GM19099 (cell line): ENCODE data around the gene AFAP1L2.

ENCODE experiments used
- POLR2A ChIP-seq: IDR thresholded peaks from 3 replicates; pipeline ENCODE4 v1.6.1; 2011; ENCODE audit warnings: low read depth; ENCODE audit not compliant: insufficient read length; ENCODE audit errors: extremely low read depth

AFAP1L2 gene

DNA sequence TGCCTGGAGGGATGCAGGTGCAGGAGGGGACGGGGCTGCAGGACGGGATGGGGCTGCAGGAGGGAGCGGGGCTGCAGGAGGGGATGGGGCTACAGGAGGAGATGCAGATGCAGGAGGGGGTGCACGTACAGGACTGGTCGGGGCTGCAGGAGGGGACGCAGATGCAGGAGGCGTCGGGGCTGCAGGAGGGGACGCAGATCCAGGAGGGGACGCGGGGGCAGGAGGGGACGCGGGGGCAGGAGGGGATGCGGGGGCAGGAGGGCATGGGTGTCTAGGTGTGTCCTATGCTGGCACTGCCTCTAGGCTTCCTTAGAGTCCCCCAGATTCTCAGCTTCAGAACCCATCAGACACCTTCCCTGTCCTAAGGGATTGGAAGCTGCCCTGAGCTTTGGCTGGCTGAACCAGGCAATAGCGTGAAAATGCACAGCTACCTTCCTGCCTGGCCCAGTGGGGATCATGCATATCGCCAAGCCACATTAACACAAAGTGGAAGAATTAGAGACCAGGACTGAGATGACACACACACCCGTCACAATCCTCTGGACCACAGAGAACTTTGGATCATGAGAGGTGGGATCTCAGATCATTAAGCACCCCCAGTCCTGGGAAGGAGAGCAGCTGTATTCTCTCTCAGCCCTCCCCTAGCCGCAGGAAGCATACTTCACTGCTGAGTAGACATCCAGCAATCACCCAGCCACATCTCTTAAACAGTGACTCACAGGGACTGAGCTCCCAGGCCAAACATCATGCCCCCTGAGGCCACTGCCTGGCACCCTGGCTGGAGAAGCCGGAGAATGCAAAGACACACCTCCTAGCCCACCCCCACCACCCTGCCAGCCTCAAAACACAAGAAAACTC lies 98.0 kb downstream of the AFAP1L2 start:
- no peak for TF ChIP-seq POLR2A

DNA sequence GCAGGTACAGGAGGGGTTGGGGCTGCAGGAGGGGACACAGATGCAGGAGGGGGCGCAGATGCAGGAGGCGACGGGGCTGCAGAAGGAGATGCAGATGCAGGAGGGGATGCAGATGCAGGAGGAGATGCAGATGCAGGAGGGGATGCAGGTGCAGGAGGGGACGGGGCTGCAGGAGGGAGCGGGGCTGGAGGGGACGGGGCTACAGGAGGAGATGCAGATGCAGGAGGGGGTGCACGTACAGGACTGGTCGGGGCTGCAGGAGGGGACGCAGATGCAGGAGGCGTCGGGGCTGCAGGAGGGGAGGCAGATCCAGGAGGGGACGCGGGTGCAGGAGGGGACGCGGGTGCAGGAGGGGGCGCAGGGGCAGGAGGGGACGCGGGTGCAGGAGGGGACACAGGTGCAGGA lies 98.8 kb downstream of the AFAP1L2 start:
- TF ChIP-seq POLR2A = no peak

DNA sequence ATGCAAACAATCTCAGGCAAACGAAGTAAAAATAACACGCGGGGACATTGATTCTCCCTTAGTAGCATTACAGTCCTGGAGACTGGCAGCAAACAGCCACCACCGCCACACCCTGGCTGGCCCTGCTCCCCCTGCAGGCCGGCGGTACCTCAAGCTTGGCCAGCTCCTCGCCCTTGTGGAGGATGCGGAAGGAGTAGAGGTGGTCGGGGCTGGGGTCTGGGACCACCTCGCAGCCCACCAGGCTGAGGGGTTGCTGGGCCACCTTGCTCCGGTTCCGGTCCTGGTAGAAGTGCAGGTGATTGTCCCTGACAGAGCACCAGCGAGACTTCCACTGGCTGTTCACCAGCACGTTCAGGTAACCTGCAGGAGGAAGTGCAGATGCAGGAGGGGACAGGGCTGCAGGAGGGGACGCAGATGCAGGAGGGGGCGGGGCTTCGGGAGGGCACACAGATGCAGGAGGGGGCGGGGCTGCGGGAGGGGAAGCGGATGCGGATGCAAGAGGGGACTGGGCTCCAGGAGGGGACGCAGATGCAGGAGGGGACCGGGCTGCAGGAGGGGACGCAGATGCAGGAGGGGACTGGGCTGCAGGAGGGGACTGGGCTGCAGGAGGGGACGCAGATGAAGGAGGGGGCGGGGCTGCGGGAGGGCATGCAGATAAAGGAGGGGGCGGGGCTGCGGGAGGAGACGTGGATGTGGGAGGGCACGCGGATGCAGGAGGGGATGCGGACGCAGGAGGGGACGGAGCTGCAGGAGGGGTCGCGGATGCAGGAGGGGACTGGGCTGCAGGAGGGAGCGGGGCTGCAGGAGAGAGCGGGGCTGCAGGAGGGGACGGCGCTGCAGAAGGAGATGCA lies 99.5 kb downstream of the AFAP1L2 start:
- no peak for TF ChIP-seq POLR2A

DNA sequence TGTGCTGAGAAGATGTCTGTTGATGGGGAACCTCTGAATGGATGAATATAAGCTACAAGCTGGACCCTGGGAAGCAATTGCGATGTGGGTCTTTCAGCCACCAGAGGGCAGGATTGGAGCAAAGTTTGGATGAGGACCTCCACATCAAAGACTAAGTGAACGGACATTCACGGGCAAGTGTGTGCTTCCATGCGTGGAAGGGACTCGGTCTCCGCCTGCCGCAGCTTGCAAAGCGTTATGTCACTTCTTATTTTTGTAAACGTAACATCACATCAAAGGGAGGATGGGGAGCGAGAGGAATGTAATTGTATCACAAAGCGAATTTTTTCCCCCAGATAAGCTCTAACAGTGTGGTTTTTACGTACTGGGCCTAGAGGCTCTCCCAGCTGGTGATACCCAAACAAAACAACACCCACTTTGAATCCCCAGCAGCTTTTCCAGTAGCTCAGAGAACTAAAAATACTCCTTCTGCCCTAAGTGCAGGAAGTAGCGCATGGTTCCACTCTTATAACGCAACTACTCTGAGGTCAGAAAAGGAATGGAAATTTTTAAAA lies 100.2 kb downstream of the AFAP1L2 start:
- TF ChIP-seq POLR2A = no peak

DNA sequence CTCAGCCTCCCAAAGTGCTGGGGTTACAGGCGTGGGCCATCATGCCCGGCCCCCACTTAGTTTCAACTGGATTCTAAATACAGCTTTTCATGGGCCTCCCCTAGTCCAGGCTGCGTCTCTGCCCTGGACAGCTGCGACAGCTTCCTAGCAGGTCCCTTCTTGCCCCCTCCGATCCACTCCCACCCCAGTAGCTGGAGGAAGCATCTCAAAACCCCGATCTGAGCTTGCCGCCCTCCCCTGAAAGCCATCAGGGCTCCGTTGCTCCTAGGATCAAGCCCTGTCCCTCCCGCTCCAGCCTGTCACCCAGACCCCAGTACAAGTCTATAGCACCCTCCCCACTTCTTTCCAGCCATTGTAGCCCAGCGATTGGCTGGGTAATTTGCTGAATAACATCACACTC lies 100.7 kb downstream of the AFAP1L2 start:
- TF ChIP-seq POLR2A = no peak

DNA sequence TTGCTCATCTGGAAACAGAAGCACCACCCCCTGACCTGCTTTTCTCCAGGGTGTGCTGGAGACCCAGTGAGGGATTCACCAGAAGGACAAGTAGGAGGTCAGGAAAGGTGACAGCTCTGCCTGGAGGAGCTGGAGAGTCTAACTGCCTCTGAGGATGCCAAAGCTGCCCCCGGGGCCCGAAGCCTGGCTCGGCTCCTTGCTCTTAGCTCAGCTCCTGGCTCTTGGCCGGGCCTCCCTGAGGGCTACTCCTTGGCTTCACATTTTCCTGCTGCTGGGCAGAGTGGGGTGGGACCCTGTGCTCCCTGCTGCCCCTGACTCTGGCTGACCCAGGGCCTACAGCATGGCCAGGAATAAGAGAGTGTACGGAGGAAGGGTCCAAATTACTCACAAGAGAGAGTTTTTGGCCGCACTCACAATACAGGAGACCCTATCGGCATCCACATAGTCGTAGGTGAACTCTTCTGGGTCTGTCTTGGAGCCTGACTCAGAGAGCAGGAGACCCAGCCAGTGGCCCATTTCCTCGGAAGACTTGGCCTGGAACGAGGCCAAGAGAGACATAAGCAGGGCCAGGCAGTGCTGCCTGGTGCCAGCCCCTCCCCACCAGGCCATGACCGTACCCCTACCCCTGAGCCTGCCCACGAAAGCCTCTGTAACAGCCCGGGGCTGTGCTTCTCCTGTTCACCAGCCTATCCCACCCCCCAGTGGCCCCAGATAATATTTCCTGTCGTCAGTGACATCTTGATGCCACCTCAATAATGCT lies 102.2 kb downstream of the AFAP1L2 start:
- TF ChIP-seq POLR2A = no peak

DNA sequence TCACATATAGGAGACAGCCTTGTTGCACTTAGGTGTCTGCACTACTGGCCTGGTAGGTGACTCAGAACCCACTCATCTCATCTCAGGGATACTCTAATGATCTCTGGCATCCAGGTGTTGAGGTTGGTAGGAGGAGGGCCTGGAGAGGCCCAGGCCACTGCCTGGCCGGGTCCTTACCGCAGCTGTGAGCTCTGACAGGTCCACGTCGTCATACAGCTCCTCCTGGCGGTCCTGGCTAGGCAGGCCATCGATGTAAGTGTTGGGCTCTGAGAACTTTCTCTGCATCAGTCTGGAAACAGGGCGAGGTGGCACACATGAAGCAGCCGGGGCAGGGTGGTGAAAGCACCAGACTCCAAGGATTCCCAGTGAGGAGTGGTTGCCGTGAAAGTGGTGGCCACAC lies 103.1 kb downstream of the AFAP1L2 start:
- no peak for TF ChIP-seq POLR2A

DNA sequence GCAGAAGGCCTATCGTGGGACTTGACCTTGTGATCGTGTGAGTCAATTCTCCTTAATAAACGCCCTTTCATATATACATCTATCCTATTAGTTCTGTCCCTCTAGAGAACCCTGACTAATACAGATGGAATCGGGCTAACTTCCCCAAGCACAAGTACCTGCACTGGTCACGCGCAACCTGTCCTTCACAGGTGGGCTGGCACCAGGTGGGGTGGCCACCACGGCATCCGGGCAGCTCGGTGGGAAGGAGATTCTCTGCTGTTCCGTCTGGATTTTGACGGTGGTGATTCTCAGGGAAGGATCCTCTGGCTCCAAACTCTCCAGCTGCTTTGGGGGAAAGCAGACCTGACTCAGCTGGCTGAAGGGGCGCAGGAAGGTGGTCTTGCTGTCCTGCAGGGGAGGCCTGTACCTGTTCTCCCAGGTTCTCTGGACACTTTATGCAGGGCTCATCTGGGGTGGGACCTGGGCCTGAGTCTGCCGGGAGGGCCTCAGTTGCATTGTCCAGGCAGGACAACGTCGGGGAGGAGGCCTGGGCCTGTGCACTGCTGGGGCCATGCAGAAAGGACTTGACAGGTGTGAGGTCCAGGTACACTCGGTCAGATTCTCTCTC lies 104.2 kb downstream of the AFAP1L2 start:
- TF ChIP-seq POLR2A = no peak

DNA sequence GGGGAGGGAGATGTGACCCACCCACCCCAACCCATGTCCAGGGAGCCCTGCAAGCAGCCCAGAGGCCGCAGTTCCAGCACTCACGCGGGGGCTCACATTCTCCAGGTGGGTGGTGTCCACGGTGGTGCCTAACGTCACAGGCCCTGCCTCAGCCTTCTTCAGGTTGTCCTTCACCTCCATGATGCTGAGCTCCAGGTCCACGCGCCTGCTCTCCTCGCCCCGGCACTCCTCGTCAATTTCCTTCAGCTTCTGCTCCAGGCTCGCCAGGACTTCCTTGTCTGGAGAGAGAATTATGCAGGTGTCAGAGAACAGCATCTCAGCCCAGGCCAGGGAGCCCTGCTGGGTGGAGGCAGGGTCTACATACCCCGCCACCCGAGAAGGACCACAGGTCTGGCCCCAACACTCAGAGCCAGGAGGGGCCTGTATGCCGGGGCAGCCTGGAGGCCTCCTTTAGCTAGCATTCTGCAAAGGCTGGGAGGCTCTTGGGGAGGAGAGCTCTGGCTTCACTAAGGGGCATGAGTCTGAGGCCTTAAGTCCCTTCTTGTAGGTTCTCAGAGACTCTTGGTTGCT lies 107.1 kb downstream of the AFAP1L2 start:
- TF ChIP-seq POLR2A = no peak

DNA sequence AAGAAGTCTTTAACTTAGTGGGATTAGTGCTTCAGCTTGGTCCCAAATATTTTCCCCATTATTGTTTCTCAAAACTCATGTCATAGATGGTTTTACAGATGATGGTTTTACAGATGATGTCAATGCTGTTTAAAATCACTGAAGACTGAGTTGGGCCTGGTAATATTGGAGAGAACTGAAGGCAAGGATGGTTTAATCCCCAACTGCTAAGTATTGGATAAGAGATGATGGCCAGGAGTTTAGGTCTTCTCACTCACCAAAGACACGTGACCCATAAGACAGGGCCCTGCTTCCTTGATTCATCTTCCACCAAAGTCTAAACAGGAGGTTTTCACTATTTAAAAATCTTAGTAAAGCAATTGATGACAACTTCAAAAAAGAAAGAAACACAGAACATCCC lies 108.9 kb downstream of the AFAP1L2 start:
- TF ChIP-seq POLR2A = no peak

DNA sequence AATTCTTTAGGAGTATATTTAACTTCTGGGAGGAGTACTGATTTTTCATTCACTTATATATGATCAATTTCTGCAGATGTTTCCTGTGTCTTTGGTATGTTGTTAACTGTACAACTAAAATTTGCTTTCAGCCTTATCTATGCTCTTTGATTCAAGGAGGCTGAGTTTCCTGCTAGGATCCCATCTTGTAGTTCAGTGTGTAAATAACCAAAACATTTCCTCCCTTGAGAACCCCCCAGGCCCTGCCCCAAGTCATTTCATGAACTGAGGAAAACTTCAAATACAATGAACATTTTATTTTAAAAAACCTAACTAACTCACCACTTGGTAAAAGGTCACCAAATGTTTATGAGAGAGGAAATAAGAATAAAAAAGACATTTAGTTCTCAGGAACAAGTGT lies 109.8 kb downstream of the AFAP1L2 start:
- no peak for TF ChIP-seq POLR2A

DNA sequence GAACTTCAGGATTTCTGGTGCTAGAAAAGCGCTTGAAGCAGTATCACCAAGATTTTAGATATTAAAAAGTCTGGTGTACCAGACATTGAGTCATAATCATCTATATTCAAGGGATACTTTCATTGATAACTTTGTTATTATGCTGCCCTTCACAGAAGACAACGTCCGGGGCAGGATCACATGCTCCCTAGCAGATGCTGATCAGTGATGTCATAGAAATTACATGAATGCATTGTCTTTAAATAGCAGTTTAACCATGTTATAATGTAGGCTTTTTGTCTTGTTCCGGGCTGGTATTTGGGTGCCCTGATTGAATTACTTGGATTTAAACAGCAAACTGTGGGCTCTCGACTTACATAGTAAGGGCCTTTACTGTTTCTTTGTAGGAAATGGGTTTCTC lies 111.2 kb downstream of the AFAP1L2 start:
- no peak for TF ChIP-seq POLR2A

DNA sequence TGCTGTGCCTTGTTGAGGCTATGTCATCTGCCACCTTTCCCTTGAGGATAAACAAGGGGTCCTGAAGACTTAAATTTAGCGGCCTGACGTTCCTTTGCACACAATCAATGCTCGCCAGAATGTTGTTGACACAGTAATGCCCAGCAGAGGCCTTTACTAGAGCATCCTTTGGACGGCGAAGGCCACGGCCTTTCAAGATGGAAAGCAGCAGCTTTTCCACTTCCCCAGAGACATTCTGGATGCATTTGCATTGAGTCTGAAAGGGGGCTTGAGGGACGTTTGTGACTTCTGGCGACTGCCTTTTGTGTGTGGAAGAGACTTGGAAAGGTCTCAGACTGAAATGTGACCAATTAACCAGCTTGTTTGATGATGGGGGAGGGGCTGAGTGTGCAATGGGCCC lies 112.8 kb downstream of the AFAP1L2 start:
- TF ChIP-seq POLR2A = no peak

DNA sequence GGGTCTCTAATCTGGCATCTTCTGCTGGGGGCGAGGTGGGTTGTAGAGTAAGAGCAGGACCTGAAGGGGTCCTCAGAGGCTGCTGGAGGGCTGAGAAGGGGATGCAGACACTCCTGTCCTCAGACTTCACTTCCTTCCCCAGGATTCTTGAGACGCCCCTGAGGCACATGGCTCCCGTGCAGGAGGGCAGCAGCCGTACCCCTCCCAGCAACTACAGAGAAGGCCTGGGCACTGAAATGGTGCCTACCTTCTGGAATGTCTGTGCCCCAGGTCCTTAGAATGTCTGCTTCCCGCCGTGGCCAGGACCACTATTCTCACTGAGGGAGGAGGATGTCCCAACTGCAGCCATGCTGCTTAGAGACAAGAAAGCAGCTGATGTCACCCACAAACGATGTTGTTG lies 113.2 kb downstream of the AFAP1L2 start:
- no peak for TF ChIP-seq POLR2A

DNA sequence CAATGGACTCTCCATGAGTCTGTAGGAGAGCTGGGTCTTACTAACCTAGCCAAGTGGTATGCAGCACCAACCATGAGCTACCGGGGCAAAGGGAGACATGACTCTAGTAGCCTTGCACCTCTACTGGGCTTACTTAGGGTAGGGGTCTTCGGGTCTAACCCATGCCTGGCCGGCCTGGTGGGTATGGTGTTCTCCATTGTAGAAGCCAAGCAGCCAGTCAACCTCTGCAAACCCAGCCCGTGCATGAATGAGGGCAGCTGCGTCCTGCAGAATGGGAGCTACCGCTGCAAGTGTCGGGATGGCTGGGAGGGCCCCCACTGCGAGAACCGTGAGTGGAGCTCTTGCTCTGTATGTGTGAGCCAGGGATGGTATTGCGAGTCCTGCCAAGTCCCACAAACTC lies 114.3 kb downstream of the AFAP1L2 start:
- no peak for TF ChIP-seq POLR2A

DNA sequence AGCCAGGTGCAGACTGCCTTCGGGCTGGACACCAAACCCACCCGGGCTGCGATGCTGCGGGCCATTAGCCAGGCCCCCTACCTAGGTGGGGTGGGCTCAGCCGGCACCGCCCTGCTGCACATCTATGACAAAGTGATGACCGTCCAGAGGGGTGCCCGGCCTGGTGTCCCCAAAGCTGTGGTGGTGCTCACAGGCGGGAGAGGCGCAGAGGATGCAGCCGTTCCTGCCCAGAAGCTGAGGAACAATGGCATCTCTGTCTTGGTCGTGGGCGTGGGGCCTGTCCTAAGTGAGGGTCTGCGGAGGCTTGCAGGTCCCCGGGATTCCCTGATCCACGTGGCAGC lies 115.2 kb downstream of the AFAP1L2 start:
- no peak for TF ChIP-seq POLR2A
